Ammon's horn (tissue), 1 donor: Measurements from ENCODE around the gene NAXD.
"Not testable (repeated sequence)": the region's sequence is repeated elsewhere in the genome, so short reads cannot be mapped to it uniquely, and the experiment has no call there.

Experiments used
- DNase-seq: peaks from one replicate; pipeline ENCODE4 v3.0.0-alpha.2; 2016; ENCODE audit warnings: low spot score

Gene NAXD

DNA sequence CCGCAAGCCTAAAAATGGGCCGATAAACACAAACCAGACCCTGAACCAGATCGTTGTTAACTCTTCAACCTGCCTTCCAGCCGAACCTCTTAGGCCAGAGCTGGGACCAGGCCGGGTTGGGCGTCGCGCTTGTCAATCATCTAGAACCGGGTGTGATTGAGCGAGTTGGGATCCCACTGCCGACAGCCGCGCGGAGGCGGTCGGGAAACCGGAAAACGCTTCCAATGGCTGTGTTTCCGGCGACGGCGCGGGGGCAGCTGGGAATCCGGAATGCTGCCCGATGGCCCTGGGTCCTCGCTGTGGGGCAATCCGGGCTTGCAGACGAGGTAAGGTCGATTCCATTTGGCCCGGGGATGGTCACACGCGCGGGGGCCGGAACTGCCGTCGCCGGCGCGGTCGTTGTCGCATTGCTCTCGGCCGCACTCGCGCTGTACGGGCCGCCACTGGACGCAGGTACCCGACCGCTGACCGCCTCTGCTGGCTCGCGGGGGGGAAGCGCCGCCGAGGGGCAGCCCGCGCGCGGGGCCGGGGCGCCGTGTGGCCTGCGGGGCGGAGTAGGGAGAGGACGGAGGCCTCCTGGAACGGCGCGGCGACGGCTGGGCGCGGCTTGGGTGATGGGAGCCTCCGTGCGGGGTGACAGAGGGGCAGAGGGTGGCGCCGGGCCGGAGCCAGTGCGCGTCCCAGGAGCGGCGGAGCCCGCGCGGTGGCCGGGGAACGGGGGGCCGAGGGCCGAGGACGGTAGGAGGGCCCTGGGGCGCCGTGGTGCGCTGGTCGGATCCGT, at the start of gene NAXD:
Gene NAXD (plus strand): TSS at position 224 of the 781 bp plus-strand sequence. CDS start 57 bp downstream, at position 281.
- peak; percentile 95 for DNase-seq

DNA sequence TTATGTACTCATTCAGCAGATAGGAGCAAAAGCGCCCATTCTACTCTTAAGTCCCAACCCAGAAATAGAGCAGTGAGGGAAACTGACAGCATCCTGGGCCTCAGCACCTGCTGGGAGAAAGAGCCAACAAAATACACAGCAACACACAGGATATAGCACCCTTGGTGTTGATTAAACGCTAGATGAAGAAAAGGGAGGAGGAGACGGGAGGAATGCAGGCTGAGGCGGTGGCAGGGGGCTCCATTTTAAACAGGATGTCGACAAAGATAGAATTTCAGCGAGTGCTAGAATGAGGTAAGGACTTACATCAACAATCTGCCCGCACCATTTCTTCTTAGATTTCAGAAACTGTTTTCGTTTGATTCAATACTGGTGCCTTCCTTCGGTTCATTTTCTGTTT, 49.2 kb upstream of the NAXD start:
- no peak for DNase-seq

GRCh38 chr13:110568612-110569011, 46.7 kb upstream of the NAXD start:
- no peak for DNase-seq

DNA sequence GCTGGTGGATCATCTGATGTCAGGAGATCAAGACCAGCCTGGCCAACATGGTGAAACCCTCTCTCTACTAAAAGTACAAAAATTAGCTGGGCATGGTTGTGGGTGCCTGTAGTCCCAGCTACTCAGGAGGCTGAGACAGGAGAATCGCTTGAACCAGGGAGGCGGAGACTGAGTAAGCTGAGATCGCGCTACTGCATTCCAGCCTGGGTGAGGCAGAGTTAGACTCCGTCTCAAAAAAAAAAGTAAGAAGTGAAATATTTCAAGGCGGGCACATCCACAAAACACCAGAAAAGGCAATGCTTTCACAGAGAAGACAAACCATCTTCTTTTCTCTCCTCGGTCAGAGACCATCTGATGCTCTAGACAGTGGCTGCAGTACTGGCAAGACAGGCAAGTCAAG, 45.4 kb upstream of the NAXD start:
- DNase-seq = not testable (repeated sequence)

GRCh38 chr13:110570886-110571285, 44.5 kb upstream of the NAXD start:
- DNase-seq = no peak

DNA sequence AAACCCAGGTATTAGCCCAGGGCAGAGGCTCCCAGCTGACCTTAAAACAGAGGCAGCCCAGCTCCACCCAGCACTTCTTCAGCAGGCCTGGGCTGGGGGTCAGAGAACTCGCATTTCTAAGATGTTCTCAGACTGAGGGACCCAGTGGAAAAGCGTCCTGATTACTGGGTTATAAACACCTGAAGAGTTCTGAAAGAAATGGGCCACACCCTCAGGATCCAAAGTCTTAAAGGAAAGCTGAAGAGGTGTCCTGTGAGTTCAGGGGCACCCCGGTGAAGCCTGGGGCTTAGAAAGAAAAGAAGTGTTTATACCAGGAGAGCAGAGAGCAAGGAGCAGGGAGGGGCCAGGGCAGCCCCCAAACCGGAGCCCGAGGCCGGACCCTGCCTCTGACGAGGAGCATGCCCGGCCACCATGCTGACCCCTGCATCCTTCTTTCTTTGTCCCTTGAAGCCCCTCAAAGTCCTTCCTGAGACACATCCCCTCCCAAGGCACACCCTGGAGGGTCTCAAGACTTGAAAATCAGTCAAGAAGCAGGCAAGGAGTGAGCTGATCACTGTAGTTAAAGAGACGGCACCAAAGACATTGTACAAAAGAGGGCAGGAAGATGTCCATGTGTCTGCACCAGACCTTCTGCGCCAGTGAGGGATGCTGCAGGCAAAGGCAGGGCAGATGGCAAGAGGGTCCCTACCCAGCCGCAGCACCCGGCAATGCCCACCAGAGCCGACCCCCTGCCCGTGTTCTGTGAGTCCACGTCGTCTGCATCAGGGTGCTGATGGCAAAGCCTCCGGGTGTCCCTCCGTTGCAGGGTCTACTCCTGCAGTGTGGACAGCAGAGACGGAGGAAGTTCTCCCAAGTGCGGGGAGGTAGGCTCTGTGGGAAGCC, 43.2 kb upstream of the NAXD start:
- no peak for DNase-seq

- no peak for DNase-seq
Measured at GRCh38 chr13:110572778-110573118, 42.6 kb upstream of the NAXD start.

DNA sequence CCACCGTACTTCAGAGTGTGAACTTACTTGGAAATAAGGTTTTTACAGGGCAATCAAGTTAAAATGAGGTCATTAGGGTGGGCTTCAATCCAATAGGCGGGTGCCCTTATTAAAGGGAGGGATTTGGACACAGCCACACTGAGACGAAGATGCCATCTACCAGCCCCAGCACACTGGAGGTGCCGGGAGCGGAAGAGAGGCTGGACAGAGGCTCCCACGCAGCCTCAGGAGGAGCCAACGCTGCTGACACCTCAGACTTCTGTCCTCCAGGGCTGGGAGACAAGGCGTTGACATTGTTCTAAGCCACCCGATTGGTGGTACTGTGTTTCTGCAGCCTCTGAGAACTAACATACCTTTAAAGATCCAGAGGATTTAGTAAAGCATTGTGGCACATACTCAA, 41.2 kb upstream of the NAXD start:
- DNase-seq = no peak

DNA sequence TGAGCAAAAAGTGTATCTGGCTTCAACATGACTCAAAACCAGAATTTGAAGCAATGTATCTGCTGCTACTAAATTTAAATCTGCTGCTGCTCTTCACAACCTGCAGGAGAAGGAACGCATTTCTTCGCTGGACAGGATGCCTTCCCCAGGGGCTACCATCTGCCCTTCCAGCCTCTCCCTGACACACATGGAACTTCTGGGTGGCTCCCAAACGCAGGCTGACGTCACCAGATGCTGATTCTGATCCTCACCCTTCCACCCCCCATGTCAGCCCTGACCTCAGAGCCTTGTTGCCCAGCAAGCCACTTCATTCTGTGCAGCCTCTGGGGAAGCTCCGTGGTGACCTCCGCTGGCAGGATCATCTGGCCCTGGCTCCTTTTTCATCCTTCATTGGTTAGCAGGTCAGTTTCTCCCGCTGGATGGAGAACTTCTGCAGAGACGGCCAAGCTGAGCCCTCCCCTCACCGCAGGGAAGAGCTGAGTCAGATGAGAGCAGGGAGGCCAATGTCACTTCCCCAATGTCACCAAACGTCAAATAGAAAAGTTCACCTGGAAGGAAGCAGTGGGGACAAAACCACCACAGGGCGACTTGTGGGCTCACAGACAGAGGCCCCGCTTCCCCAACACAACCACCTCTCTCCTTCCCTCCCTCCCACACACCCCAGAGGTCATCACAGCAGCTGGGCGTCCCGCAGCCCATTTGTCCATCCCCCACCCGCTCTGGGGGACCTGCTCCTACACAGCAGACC, 39.8 kb upstream of the NAXD start:
- peak; percentile 18 for DNase-seq

DNA sequence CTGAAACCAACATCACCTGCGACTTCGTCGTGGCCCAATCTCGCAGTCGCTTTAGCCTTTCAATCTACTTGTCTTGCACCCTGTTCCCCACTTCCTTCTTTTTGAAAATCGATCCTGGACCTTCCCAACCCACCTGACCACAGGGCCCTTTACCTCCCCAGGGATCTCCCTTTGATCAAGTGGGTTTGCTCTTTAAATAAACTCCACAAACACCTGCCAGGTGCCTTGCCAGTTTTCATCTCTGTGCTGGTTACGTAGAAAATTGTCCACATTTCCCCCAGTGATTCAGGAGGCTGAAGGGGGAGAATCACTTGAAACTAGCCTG, 39.3 kb upstream of the NAXD start:
- DNase-seq = no peak

- DNase-seq = no peak
Measured at GRCh38 chr13:110576736-110577476, 38.4 kb upstream of the NAXD start.

DNA sequence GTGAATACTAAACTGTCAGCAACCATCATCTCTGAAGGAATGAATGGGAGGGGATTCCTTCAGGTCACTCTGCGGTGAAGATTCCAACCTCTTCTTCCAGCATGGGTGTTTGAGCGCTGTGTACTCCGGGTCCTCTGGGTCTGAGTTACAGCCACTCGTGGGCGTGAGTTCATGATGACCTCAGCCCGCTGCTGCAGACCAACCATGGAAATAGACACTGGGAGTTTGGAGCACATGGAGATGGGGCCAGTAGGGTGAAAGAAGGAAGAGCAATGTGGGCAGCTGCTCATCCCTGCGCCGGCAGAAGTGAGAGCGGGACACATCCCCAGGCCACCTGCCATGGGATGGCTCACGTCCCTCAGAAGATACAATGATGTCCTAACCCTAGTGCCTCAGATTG, 37.0 kb upstream of the NAXD start:
- no peak for DNase-seq

- DNase-seq = no peak
Measured at GRCh38 chr13:110580800-110581199, 34.5 kb upstream of the NAXD start.

DNA sequence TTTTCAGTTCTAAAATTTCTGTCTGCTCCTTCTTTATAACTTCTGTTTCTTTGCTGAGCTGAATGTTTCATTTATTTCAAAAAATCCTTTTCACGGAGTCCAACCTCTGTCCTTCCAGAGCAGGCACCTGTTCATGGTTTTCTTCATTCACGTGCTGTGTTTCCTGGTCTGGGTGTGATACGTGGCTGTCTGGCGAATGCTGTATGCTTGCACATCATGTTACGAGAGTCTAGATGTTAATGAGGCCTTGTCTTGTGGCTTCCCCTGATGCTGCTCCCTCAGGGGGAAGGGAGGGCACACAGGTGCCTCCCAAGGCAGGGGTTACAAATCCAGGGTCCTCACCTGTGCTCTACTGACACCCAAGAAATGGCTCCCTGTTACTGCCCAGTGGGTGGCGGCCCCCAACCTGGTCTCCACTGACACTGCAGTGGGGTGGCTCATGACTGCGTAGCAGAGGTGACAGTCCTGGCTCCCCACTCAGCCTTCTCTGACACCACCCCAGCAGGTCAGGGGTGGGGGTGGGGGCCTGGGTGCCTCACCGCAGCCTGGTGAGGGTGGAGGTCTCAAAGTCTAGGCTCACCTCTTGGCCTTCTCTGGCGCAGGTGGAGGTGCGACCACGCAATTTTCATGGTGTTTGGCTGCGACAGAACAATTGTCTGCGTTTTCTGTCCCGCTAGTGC, 33.7 kb upstream of the NAXD start:
- no peak for DNase-seq

- DNase-seq = no peak
Measured at GRCh38 chr13:110582421-110582954, 32.9 kb upstream of the NAXD start.

GRCh38 chr13:110583178-110583865, 32.0 kb upstream of the NAXD start:
- no peak for DNase-seq

DNA sequence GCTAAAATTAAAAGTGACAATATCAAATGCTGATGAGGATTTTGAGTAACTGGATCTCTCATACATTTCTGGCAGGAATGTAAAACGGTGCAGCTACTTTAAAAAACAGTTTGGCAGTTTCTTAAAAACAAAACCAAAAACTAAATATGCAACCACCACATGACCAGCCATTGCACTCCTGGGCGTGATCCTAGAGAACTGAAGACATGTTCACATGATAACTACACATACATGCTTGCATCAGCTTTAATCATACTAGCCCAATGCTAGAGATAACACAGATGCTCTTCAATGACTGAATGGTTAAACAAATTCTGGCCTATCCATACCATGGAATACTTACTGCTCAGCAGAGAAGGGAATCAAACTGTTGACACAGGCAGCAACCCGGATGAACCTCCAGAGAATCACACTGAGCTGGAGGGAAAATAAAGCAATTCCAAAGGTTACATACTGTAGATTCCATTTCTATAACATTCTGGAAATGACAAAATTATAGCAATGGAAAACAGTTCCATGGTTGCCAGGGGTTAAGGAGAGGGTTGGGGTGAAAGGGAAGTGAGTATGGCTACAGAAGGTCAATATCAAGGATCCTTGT, 25.5 kb upstream of the NAXD start:
- DNase-seq = no peak

DNA sequence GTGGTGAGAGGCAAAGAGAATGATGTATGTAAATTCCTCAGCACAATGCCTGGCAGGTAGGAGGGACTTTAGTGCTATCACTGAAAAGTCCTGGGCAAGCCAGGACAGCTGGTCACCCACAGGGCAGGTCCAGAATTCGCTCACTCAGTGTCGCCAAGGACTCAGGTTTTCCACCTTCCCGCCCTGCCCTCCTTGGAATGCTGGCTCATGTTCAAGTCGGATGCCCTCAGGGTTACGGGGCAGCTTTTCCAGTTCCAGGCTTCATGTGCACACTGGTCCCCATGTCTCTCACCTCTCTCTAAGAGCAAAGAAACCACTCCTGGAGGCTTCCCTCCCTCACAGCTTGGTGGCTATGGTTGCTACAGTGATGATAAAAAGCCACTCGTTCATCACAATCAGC, 24.8 kb upstream of the NAXD start:
- DNase-seq = no peak

GRCh38 chr13:110592665-110593064, 22.7 kb upstream of the NAXD start:
- no peak for DNase-seq
